NCI-H524 treated with DMSO at 0.1 percent for 48 hours (cell line): ENCODE measurements around the gene SMG1.
"Not testable (repeated sequence)": the region's sequence is repeated elsewhere in the genome, so short reads cannot be mapped to it uniquely, and the experiment has no call there.

Experiments
- DNase-seq: peaks from one replicate; lab custom pipeline; 2025; lab: John Stamatoyannopoulos, UW

SMG1 gene

DNA sequence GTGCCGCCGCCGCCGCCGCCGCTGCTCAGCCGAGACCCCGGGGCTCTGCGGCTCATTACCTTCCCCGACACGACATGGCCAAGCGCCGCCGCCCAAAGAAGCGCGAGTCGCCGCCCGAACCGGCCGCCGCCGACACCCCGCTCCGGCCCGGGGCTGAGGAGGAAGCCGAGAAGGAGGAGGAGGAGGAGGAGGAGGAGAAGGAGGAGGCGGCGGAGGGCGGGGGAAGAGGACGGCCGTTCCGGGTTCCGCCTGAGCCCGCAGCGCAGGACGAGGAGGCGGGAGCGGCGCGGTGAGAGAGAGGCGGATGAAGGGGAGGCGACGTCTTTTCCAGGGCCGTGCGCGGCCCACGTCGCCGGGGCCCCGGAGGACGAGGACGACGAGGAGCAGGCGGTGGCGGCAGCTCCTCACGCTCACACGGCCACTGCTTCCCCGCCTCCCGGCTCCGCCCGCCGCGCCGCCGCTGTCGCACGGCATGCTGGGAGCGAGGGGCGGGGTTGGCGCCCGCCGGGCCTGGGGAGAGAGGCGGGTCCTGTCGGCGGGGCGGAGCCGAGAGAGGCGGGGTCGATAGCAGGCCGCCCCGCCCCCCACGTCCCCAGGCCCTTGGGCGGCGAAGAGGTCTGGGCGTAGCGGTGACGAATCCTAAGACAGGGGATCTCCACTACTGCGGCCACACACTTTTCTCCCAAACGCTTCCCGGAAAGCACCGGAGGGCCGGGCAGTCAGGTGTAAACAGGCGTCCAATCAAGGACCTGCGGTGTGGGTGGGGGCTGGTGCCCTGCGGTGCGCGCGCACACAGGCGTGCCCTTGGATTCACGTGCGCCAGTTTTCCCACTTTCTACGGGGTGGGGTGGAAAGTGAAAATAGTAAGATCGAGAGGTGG, at the start of gene SMG1:
SMG1 (minus strand) TSS at position 423 of the 880 bp plus-strand sequence; CDS start at position 56, 367 bp downstream.
- peak; percentile 75 for DNase-seq

DNA sequence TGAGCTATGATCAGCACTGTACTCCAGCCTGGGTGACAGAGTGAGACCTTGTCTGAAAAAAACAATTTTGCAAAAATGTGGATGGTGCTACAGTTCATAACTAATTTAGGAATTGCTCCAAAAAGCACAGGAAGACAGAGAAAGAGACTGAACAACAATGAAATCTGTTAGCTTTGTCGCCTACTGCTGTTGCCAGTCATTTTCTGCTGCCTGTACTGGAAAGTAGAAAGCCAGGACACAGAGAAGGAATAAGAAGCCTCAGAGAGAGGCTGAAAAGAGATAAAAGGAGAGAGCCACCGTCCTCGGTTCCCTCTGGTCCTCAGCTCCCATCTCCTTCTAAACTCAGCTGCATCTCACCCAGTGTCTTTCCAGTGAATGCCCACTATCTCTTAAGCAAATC, 48.9 kb upstream of the SMG1 start:
- no peak for DNase-seq

DNA sequence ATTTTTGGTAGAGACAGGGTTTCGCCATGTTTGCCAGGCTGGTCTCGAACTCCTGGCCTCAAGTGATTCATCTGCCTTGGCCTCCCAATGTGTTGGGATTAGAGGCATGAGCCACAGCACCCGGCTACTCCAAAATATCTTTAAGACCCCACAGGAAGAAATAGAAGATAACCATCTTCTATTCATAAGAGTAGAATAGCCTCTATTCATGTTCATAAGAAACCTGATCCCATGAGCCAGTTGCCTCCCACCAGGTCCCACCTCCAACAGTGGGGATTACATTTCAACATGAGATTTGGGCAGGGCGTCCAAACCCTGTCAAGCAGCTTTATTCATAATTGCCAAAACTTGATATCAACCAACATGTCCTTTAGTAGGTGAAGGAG, 43.6 kb upstream of the SMG1 start:
- DNase-seq, result no peak

GRCh38 chr16:18969050-18969854, 43.0 kb upstream of the SMG1 start:
- DNase-seq, result peak; percentile 15

- no peak for DNase-seq
These were observed 40.6 kb upstream of the SMG1 start for GRCh38 chr16:18966791-18967190.

- no peak for DNase-seq
These were observed 39.3 kb upstream of the SMG1 start for GRCh38 chr16:18965555-18965954.

DNA sequence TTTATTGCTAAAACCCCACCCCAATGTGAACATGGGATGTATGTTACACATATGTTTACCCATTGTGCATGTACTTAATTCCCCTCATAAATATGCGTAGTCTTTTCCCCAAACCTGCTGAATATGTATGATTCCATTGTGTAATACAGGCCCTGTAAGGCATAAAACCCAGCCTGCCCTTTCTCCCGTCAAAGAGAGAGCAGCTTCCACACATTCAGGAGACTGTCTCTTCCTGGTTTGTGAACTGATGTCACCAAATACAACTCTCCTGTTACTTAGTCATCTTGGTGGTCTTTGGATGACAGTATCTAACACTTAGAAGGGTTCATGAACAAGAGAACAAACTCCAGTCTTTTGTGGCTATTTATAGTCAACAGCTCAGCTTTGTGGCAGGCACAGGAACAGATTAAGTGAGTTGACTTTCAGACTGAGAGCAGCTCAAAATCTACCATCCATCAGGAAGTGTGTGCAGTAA, 32.9 kb upstream of the SMG1 start:
- DNase-seq, result no peak

DNA sequence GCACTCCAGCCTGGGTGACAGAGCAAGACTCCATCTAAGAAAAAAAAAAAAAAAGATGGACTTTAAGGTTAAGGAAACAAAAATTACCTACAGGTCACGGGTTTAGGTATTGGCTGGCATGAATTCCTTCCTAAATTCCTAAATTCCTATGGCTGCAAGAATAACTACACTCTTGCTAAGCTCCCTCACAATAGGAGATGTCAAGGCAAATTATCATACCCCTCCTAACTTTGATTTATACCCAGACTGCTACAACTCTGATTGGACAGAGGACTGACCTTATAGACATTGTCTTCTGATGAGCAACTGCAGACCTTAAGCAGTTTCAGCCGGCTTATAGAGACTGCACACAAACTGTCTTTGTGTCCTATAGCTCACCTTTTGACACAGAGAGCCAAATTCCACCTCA, 32.4 kb upstream of the SMG1 start:
- no peak for DNase-seq

- DNase-seq, result not testable (repeated sequence)
These were observed 30.5 kb upstream of the SMG1 start for GRCh38 chr16:18956658-18957241.

GRCh38 chr16:18955874-18956580, 29.8 kb upstream of the SMG1 start:
- not testable (repeated sequence) for DNase-seq

DNA sequence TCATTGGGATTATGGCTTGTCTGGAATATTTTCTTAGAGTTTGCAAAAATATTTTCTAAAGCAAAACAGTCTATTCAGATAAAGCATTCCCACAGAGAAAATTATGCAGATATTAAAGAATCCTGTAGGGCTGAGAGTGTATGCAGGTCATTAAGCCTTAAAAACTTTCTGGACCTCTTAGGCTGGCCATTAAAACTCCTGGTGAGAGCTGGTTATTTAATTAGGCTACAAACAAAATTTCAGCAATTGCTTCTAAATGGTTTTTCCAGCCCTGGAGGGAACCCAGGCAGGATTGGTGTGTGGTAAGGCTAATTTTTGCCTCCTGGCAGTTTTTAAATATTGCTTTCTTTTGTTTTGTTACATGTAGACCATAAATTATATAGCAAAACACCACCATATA, 27.3 kb upstream of the SMG1 start:
- no peak for DNase-seq

DNA sequence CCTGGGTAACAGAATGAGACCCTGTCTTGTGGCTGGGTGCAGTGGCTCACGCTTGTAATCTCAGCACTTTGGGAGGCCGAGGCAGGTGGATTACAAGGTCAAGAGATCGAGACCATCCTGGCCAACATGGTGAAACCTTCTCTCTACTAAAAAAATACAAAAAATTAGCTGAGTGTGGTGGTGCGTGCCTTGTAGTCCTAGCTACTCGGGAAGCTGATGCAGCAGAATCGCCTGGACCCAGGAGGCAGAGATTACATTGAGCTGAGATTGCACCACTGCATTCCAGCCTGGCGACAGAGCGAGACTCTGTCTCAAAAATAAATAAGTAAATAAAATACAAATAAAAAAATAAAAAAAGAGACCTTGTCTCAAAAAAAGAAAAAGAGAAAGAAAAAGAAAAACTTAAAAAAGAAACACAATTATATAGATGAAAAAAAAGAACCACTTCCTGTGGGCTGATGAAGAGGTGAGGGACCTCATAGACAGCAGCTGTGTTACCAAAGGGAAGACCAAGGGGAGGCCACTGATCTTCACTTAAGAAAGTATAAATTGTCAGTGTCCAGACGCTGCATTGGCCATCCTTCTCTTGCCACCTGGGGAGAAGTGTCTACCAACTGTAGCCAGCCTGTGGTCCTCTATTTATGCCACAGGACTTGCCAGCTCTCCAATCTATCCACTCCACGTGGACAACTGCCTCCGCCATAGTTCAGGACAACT, 24.4 kb upstream of the SMG1 start:
- DNase-seq, result no peak

DNA sequence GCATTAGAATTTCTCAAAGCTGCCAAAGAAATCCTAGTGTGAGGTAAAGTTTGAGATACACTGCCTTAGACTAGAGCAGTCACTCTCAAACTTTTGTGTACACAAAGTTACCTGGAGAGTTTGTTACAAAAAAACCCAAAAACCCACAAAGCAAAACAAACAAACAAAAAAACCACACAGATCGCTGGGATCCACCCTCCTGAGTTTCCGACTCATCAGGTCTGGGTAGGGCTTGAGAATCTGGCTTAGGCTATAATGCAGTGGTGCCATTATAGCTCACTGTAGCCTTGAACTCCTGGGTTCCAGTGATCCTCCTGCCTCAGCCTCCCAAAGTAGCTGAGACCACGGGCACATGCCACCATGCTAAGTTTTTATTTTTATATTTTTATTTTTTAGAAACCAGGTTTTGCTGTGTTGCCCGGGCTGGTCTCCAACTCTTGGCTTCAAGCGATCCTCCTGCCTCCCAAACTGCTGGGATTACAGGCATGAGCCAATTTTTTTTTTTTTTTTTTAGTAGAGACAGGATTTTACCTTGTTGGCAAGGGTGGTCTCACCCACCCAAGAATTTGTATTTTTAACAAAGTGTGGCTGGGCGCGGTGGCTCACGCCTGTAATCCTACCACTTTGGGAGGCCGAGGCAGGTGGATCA, 22.3 kb upstream of the SMG1 start:
- no peak for DNase-seq

- no peak for DNase-seq
These were observed 19.0 kb upstream of the SMG1 start for GRCh38 chr16:18945233-18945632.

- no peak for DNase-seq
These were observed 17.2 kb upstream of the SMG1 start for GRCh38 chr16:18943414-18943813.

- no peak for DNase-seq
These were observed 15.9 kb upstream of the SMG1 start for GRCh38 chr16:18942061-18942460.

DNA sequence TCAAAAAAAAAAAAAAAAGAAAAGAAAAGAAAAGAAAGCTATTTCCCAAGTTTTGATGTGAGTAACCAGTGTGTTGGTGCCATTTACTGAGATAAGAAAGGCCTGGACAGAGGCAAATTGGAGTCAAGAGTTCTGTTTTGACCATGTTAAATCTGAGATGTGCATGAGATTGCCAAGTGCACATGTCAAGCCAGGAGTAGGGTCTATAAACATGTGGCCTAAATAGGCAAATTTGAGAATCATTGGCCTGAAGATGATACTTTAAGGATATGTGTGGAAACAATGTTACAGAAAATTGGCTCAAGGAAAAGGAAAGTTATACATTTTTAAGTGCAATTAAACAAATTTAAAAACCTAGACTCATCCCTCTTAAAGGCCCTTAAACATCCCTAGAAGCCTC, 15.3 kb upstream of the SMG1 start:
- peak; percentile 75 for DNase-seq

DNA sequence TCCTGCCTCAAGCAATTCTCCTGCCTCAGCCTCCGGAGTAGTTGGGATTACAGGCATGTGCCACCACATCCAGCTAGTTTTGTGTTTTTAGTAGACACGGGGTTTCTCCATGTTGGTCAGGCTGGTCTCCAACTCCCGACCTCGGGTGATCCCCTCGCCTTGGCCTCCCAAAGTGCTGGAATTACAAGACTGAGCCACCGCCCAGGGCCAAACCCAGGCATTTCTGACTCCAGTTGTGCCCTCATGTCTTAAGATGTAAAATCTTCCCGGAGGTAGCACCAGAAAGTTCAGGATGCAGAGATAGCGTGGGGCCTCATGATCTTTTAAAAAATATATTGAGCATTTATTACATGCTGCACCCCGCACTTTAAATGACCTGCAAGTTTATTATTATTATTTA, 12.8 kb upstream of the SMG1 start:
- DNase-seq, result no peak

- DNase-seq, result no peak
These were observed 11.2 kb upstream of the SMG1 start for GRCh38 chr16:18937390-18937789.

GRCh38 chr16:18936727-18937340, 10.6 kb upstream of the SMG1 start:
- DNase-seq, result no peak
